ENCODE data around the gene RAB3GAP2.
A peak's percentile ranks its signal among the peaks of the same experiment; 100 is the strongest.
"Not testable (repeated sequence)": the region's sequence is repeated elsewhere in the genome, so short reads cannot be mapped to it uniquely, and the experiment has no call there.

The RAB3GAP2 gene

GRCh38 chr1:220281159-220281574 is 8.9 kb upstream of the RAB3GAP2 start:
- peak in 1 of 5 experiments; percentile 8 for DNase-seq

GRCh38 chr1:220280249-220280648 is 8.0 kb upstream of the RAB3GAP2 start:
- no peak for DNase-seq

GRCh38 chr1:220278991-220279390 is 6.7 kb upstream of the RAB3GAP2 start:
- DNase-seq, result no peak

- DNase-seq, result no peak
Measured at GRCh38 chr1:220275430-220275829, 3.2 kb upstream of the RAB3GAP2 start.

- DNase-seq, result no peak
Measured at GRCh38 chr1:220274251-220274855, 2.1 kb upstream of the RAB3GAP2 start.

DNA sequence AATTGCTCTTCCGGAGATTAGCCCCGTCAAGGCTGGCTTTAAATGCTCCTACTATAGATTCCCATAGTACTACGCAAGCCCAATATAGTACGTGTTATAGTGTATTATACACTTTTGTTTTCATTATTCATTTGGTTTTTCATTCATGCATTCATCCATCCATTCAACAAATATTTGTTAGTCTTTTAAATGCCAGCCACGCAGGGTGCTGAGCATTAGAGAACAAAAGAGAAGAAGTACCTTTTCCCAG is 513 bp upstream of the RAB3GAP2 start:
- DNase-seq, result no peak

DNA sequence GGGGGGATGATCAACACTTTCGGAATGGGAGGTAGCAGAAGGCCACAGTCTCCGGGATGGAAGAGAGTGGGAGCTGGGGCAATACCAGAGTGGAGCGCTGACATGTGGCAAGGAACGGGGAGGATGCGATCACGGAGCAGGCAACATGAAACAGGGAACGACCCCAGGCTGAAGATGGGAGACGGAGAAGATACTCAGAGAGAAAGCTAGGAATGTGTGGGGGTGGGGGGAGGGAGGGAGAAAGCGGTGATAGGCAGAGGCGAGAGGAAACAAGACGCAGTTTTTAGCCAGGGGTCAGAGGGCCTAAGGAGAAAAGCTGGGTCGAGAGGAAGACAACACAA is 577 bp downstream of the RAB3GAP2 start:
- no peak for DNase-seq

GRCh38 chr1:220269036-220269435 is 3.2 kb downstream of the RAB3GAP2 start:
- DNase-seq, result peak in 1 of 5 experiments; percentile 64

- no peak for DNase-seq
Measured at GRCh38 chr1:220267630-220268029, 4.6 kb downstream of the RAB3GAP2 start.

DNA sequence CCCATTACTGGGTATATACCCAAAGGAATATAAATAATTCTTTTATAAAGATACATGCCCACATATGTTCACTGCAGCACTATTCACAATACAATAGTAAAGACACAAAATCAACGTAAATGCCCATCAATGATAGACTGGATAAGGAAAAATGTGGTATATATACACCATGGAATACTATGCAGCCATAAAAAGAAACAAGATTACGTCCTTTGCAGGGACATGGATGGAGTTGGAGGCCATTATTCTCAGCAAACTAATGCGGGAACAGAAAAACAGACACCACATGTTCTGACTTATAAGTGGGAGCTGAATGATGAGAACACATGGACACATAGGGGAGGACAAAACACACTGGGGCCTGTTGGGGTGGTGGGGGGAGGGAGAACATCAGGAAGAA is 12.0 kb downstream of the RAB3GAP2 start:
- DNase-seq, result not testable (repeated sequence)

DNA sequence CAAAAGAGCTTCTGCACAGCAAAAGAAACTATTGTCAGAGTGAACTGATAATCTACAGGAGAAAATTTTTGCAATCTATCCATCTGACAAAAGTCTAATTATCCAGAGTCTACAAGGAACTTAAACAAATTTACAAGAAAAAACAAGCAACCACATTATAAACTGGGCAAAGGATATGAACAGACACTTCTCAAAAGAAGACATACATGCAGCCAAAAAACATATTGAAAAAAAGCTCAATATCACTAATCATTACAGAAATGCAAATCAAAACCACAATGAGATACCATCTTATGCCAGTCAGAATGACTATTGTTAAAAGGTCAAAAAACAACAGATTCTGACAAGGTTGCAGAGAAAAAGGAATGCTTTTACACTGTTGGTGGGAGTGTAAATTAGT is 12.5 kb downstream of the RAB3GAP2 start:
- DNase-seq, result peak in 1 of 5 experiments; percentile 41

- not testable (repeated sequence) for DNase-seq
Measured at GRCh38 chr1:220256194-220256593, 16.1 kb downstream of the RAB3GAP2 start.

- DNase-seq, result no peak
Measured at GRCh38 chr1:220255204-220255603, 17.0 kb downstream of the RAB3GAP2 start.

- DNase-seq, result not testable (repeated sequence)
Measured at GRCh38 chr1:220253290-220253689, 19.0 kb downstream of the RAB3GAP2 start.

DNA sequence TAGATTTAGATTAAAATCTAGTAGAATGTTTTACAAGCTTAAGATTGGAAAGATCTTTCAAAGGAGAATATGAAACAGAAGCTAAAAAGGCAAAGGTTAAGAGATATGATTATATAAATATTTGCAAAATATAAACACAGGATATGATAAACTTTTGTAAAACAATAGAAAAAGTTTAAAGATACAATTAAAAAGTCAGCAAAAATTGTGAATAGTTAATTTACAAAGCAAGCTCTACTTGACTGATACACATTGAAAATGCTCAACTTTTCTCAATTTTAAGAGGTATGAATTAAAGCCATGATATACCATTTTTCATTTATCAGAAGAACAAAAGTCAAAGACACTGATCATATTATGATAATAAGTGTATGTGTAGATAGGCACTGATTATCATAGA is 21.0 kb downstream of the RAB3GAP2 start:
- no peak for DNase-seq

- DNase-seq, result no peak
Measured at GRCh38 chr1:220250681-220251080, 21.6 kb downstream of the RAB3GAP2 start.

- DNase-seq, result peak in 1 of 5 experiments; percentile 9
Measured at GRCh38 chr1:220249522-220249921, 22.7 kb downstream of the RAB3GAP2 start.

- DNase-seq, result not testable (repeated sequence)
Measured at GRCh38 chr1:220248715-220249265, 23.5 kb downstream of the RAB3GAP2 start.

DNA sequence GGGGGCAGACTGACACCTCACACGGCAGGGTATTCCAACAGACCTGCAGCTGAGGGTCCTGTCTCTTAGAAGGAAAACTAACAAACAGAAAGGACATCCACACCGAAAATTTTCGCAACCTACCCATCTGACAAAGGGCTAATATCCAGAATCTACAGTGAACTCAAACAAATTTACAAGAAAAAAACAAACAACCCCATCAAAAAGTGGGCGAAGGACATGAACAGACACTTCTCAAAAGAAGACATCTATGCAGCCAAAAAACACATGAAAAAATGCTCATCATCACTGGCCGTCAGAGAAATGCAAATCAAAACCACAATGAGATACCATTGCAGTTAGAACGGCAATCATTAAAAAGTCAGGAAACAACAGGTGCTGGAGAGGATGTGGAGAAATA is 26.4 kb downstream of the RAB3GAP2 start:
- not testable (repeated sequence) for DNase-seq

GRCh38 chr1:220243947-220244346 is 28.3 kb downstream of the RAB3GAP2 start:
- DNase-seq, result no peak

- DNase-seq, result peak in 1 of 5 experiments; percentile 10
Measured at GRCh38 chr1:220241072-220241663, 31.1 kb downstream of the RAB3GAP2 start.

DNA sequence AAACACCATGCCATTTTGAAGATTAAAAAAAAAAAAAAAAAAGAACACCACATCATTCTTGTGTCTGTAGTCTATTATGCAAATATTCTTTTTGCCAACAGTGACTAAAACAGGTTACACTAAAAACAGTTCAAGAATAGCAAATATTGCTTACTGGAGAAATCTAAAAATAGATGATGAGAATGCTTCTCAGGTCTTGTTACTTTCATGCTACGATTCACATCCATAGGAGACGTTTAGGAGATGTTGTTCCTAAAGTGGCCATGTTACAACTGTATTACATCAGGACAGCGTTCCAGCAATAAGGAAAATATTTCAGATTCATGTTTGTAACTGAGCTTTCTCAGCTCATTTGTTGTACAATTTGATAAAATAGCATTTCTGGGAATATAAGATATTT is 32.3 kb downstream of the RAB3GAP2 start:
- DNase-seq, result no peak

GRCh38 chr1:220239213-220239612 is 33.0 kb downstream of the RAB3GAP2 start:
- DNase-seq, result no peak

GRCh38 chr1:220236278-220236677 is 36.0 kb downstream of the RAB3GAP2 start:
- DNase-seq, result not testable (repeated sequence)

DNA sequence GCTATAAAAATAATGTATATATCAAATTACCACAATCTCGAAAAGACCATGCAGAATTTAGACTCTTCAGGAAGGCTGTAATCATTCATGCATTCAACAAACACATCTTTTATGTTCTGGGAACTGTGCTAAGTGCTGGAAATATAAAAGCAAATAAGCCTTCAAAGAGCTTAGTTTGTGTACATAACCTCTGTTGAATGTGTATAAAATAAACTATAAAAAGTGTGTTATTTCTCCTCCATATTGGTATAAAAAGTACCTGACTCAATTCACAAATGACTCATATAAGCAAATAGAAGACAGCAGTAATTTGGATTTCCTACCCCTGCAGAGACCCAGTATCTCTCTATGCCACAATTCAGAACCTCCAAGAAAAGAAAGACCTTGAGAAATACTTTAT is 36.8 kb downstream of the RAB3GAP2 start:
- no peak for DNase-seq
